ENCODE results near the gene CAMK2N1. TPM values are rescaled to one million over a fixed set of nuclear protein-coding genes. Genes with fewer than 3 reads are reported as not detected.

Gene CAMK2N1
- total RNA-seq, 1 donor, result 0.36 TPM

DNA sequence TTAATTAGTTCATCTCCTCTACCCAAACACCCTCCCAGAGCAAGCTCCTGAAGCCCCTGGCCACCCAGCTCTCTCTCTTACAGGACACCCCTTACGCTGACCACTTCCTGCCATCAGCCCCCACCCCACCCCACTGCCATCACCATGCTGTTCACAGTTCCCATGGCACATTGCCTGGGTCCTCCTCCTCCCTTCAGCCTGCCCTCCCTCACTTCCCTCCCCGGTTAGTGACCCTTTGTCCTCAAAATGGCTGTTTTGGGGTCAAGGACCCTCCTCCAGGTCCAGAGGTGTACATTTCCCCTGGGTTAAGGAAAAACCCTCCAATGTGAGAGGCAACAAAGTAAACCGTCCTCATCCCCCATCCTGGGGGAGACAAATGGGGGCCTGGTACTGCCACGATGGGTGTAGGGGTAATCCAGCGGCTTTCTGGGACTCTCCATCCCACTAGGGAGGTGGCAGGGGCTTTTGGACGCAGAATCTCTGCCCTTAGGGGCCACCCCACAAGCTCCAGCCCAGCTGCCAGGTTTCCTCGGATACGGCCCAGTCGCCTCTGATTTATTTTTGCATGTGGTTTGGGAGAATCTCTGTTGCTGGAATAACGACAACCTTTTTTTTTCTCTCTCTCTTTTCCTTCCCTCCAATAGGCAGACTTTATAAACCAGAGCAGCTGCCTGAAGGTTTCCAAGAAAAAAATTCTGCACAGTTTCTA lies 8.5 kb downstream of the CAMK2N1 start:
- Histone ChIP-seq H3K4me3 (ENCODE audit: insufficient read depth, low read length) (no peak overlapping the region), H3K27ac (ENCODE audit: low read depth, low read length) (no peak overlapping the region), H2AFZ (ENCODE audit: low read length) (no peak overlapping the region), H3K9me3 (ENCODE audit: low read depth, low read length) (no peaks in the 10 kb centered on the region), H3K4me2 (ENCODE audit: insufficient read depth, low read length) (no peak overlapping the region), H3K27me3 (ENCODE audit: insufficient read depth, low read length) (peaks cover 46% of the 10 kb centered on the region), H3K4me1 (ENCODE audit: insufficient read depth, low read length) (no peaks in the 10 kb centered on the region), H4K20me1 (ENCODE audit: insufficient read depth, low read length) (no peaks in the 10 kb centered on the region), H3K36me3 (ENCODE audit: insufficient read depth, low read length) (no peaks in the 10 kb centered on the region), H3K79me2 (ENCODE audit: insufficient read depth, low read length) (no peaks in the 10 kb centered on the region)
- TF ChIP-seq CTCF (IDR thresholded peaks at IDR 0.05; ENCODE audit: extremely low read depth, low read depth, low read length), result no peak
- DNase-seq (ENCODE audit: insufficient read length, low spot score, missing footprints), result peak; percentile 29

DNA sequence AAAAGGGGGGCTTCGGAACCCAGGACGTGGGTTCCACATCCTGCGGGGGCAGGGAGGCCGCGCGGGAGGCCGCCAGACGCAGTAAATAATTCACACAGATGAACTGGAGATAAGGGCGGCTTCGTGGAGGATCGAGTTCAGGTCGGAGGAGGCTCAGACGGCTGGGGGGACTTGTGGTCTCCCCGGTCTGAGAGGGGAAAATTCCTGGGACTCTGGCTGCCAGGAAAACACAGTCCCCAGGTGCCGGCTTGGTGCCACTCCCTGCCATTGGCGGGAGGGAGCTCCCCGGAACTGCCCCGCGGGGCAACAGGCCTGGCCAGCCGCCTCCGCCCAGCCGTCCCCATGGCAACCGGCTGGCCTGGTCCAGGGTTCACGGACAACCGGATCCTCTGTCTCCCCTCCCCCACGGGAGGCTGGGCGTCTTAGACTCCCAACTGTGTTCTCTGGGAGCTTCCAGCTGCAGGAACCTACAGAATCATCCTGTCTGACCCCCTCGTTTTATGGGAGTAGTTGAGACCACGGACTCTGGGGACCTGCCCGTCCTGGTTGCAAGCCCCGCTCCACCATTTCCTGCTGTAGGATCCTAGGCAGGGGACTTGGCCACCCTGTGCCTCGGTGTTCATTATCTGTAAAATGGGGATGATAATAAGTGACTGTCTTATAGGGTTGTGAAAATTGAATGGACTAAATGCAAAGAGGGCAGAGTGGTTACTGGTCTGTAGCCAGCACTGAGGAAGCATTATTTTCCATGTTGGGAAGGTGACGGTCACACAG lies 9.6 kb downstream of the CAMK2N1 start:
- Histone ChIP-seq H3K79me2 (ENCODE audit: insufficient read depth, low read length) (no peaks in the 10 kb centered on the region), H3K9me3 (ENCODE audit: low read depth, low read length) (no peaks in the 10 kb centered on the region), H3K4me2 (ENCODE audit: insufficient read depth, low read length) (no peak overlapping the region), H4K20me1 (ENCODE audit: insufficient read depth, low read length) (no peaks in the 10 kb centered on the region), H3K27me3 (ENCODE audit: insufficient read depth, low read length) (peaks cover 46% of the 10 kb centered on the region), H3K36me3 (ENCODE audit: insufficient read depth, low read length) (no peaks in the 10 kb centered on the region), H3K4me1 (ENCODE audit: insufficient read depth, low read length) (no peaks in the 10 kb centered on the region), H2AFZ (ENCODE audit: low read length) (no peak overlapping the region), H3K4me3 (ENCODE audit: insufficient read depth, low read length) (no peak overlapping the region), H3K27ac (ENCODE audit: low read depth, low read length) (no peak overlapping the region)
- DNase-seq (ENCODE audit: insufficient read length, low spot score, missing footprints), result peak; percentile 73
- TF ChIP-seq CTCF (IDR thresholded peaks at IDR 0.05; ENCODE audit: extremely low read depth, low read depth, low read length), result no peak

- Histone ChIP-seq H3K4me3 (ENCODE audit: insufficient read depth, low read length) (no peak overlapping the region), H3K4me1 (ENCODE audit: insufficient read depth, low read length) (no peaks in the 10 kb centered on the region), H3K9me3 (ENCODE audit: low read depth, low read length) (no peaks in the 10 kb centered on the region), H3K36me3 (ENCODE audit: insufficient read depth, low read length) (no peaks in the 10 kb centered on the region), H4K20me1 (ENCODE audit: insufficient read depth, low read length) (no peaks in the 10 kb centered on the region), H3K27me3 (ENCODE audit: insufficient read depth, low read length) (peaks cover 43% of the 10 kb centered on the region), H2AFZ (ENCODE audit: low read length) (no peak overlapping the region), H3K4me2 (ENCODE audit: insufficient read depth, low read length) (no peak overlapping the region), H3K79me2 (ENCODE audit: insufficient read depth, low read length) (no peaks in the 10 kb centered on the region), H3K27ac (ENCODE audit: low read depth, low read length) (no peak overlapping the region)
- no peak for DNase-seq (ENCODE audit: insufficient read length, low spot score, missing footprints)
- no peak for TF ChIP-seq CTCF (IDR thresholded peaks at IDR 0.05; ENCODE audit: extremely low read depth, low read depth, low read length)
Observed at GRCh38 chr1:20474996-20475395, 11.0 kb downstream of the CAMK2N1 start.

DNA sequence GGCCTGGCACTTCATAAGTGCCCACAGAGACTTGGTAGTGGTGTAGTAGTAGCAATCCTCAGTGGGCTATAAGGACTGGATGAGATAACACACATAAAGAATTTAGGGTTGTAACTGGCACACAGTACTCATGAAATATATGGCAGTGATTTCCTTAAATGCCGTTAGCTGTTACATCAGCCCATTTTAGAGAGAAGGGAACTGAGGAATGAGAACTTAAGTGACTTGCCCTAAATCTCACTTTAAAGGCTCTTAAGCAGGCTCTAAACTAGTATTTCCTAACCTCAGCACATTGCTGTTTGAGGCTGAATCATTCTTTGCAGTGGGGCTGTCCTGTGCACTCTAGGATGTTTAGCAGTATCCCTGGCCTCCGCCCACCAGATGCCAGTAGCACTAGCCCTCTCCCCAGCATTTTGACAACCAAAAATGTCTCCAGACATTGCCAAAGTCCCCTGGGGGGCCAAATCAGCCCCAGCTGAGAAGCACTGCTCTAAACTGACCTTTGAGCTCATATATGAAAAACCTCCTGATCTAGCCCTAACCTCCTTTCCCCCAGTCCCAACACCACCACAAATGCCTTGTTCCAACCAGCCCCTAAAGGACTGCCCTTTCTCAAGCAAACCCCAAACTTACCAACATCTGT lies 11.6 kb downstream of the CAMK2N1 start:
- DNase-seq (ENCODE audit: insufficient read length, low spot score, missing footprints), result peak; percentile 36
- H3K27ac ChIP-seq (ENCODE audit: low read depth, low read length), result no peak overlapping the region

More for the DNA sequence above, 11.6 kb downstream of the CAMK2N1 start:
- Histone ChIP-seq H3K4me1 (ENCODE audit: insufficient read depth, low read length) (no peaks in the 10 kb centered on the region), H2AFZ (ENCODE audit: low read length) (no peak overlapping the region), H3K36me3 (ENCODE audit: insufficient read depth, low read length) (no peaks in the 10 kb centered on the region), H3K9me3 (ENCODE audit: low read depth, low read length) (no peaks in the 10 kb centered on the region), H3K4me3 (ENCODE audit: insufficient read depth, low read length) (no peak overlapping the region), H3K79me2 (ENCODE audit: insufficient read depth, low read length) (no peaks in the 10 kb centered on the region), H4K20me1 (ENCODE audit: insufficient read depth, low read length) (no peaks in the 10 kb centered on the region), H3K27me3 (ENCODE audit: insufficient read depth, low read length) (peaks cover 43% of the 10 kb centered on the region), H3K4me2 (ENCODE audit: insufficient read depth, low read length) (no peak overlapping the region)
- no peak for TF ChIP-seq CTCF (IDR thresholded peaks at IDR 0.05; ENCODE audit: extremely low read depth, low read depth, low read length)
